Sigmoid colon (tissue), 7 donors: ENCODE results near the gene PRKAG2. TPM values are rescaled to one million over a fixed set of nuclear protein-coding genes. Genes with fewer than 3 reads are reported as not detected.
A peak's percentile ranks its signal among the peaks of the same experiment; 100 is the strongest.

Source experiments
- DNase-seq: peaks from one replicate; pipeline ENCODE4 v3.0.0-alpha.2; 2019
- H3K27ac ChIP-seq, 4 donors: fragments of 200-600 bp; sonication (generic); one replicate each; pipeline ENCODE4 v1.5.1; 2016 to 2019; ENCODE audit warnings: mild to moderate bottlenecking in 1 of 4
- H3K27me3 ChIP-seq, 3 donors: fragments of 200-600 bp; sonication (generic); one replicate each; pipeline ENCODE4 v1.5.1; 2019; ENCODE audit warnings: mild to moderate bottlenecking in 1 of 3
- H3K36me3 ChIP-seq, 4 donors: fragments of 200-600 bp; sonication (generic); one replicate each; pipeline ENCODE4 v1.5.1; 2016 to 2019
- H3K4me1 ChIP-seq, 4 donors: fragments of 200-600 bp; sonication (generic); one replicate each; pipeline ENCODE4 v1.5.1; 2017 to 2019
- H3K4me3 ChIP-seq, 4 donors: fragments of 200-600 bp; sonication (generic); one replicate each; pipeline ENCODE4 v1.5.1; 2017 to 2019; ENCODE audit warnings: mild to moderate bottlenecking in 2 of 4, moderate library complexity in 1 of 4
- H3K9me3 ChIP-seq, 4 donors: fragments of 200-600 bp in 3 of 4; sonication (generic) in 3 of 4; one replicate each; pipeline versions ENCODE4 v1.5.1 to v1.6.1; 2013 to 2019
- CTCF ChIP-seq, 4 experiments: fragments of 450-650 bp in 3 of 4; fragments of 200-600 bp in 1 of 4; IDR thresholded peaks; one replicate each; pipeline ENCODE4 v1.5.1; 2016 to 2019; ENCODE audit warnings: antibody characterized with exemption in 4 of 4, mild to moderate bottlenecking in 3 of 4, moderate library complexity in 2 of 4
- EP300 ChIP-seq, 4 donors: sonication (generic); formaldehyde crosslinking; IDR thresholded peaks; one replicate each; pipeline ENCODE4 v1.6.1; 2017; ENCODE audit warnings: antibody characterized with exemption in 4 of 4
- POLR2A ChIP-seq, 2 donors: fragments of 450-650 bp; IDR thresholded peaks; one replicate each; pipeline ENCODE4 v1.6.1; 2016; ENCODE audit warnings: antibody characterized with exemption in 2 of 2, mild to moderate bottlenecking in 2 of 2, moderate library complexity in 2 of 2
- POLR2AphosphoS5 ChIP-seq, 4 donors: sonication (generic); formaldehyde crosslinking; IDR thresholded peaks; one replicate each; pipeline ENCODE4 v1.6.1; 2017; ENCODE audit warnings: antibody characterized with exemption in 4 of 4
- WGBS, 2 donors: extraction: QIAGEN DNeasy Blood & Tissue Kit; methylation state at CpG; one replicate each; pipeline ENCODE4 v1.1.7; 2013; 5-methylcytosine and 5-hydroxymethylcytosine counted together
- intact Hi-C: fragments of 100-400 bp; cut with DNase I; formaldehyde crosslinking; loops from one replicate; pipeline ENCODE4 v1.15.1; 2023
- polyA plus RNA-seq, 3 donors: library from polyadenylated mRNA; stranded (reverse); fragments of 200-250 nt; gene quantifications; one replicate each; pipeline ENCODE4 v1.2.3, GENCODE V29; 2013
- total RNA-seq, 4 donors: library from RNA; depleted of rRNA; stranded (reverse); fragments of >200 nt; gene quantifications; one replicate each; pipeline ENCODE4 v1.1.0, GENCODE V29; 2016
- donor health status: healthy with polysubstance abuse.
- donor health status: Bipolar disorder and iron deficiency.
- donor health status: healthy.

The PRKAG2 gene
- total and polyA plus RNA-seq, 7 donors: 19.2 to 51.2 (median 37.1) TPM

- no peaks in the 10 kb centered on the region for H3K27me3 ChIP-seq
- intact Hi-C loops: no loop called here
- no peak overlapping the region for H3K4me3 ChIP-seq
- peak overlapping the region; percentile 82 to 94 (median 86) for H3K27ac ChIP-seq
- 90 to 93% methylated on average over 7 of the region's 7 CpGs for WGBS, 2 donors
- peaks cover 0 to 61% (median 49%) of the 10 kb centered on the region in 4 donors for H3K4me1 ChIP-seq
- peaks cover 0 to 11% (median 0%) of the 10 kb centered on the region in 4 donors for H3K36me3 ChIP-seq
- TF ChIP-seq POLR2A (IDR thresholded peaks at IDR 0.05): no peak
- TF ChIP-seq POLR2AphosphoS5 (IDR thresholded peaks at IDR 0.05): peak in 3 of 4 donors; percentile 86 to 93 (median 91)
- TF ChIP-seq EP300 (IDR thresholded peaks at IDR 0.05): peak in 3 of 4 donors; percentile 59 to 95 (median 92)
- H3K9me3 ChIP-seq: no peaks in the 10 kb centered on the region
- no peak for DNase-seq
Measured at GRCh38 chr7:151597541-151598444, 279.1 kb downstream of the PRKAG2 start.

- no peak for DNase-seq
- no peak for TF ChIP-seq POLR2A (IDR thresholded peaks at IDR 0.05)
- peak overlapping the region in 3 of 4 donors; percentile 82 to 94 (median 91) for H3K27ac ChIP-seq
- no peaks in the 10 kb centered on the region for H3K27me3 ChIP-seq
- peaks cover 0 to 58% (median 45%) of the 10 kb centered on the region in 4 donors for H3K4me1 ChIP-seq
- intact Hi-C loops: no loop called here
- 61 to 81% methylated on average over 3 of the region's 3 CpGs for WGBS, 2 donors
- no peak overlapping the region for H3K4me3 ChIP-seq
- peaks cover 0 to 11% (median 0%) of the 10 kb centered on the region in 4 donors for H3K36me3 ChIP-seq
- H3K9me3 ChIP-seq: no peaks in the 10 kb centered on the region
Measured at GRCh38 chr7:151595702-151596350, 281.1 kb downstream of the PRKAG2 start.

GRCh38 chr7:151592868-151593486, 283.9 kb downstream of the PRKAG2 start:
- Histone ChIP-seq H3K27ac (peak overlapping the region in 3 of 4 donors; percentile 13 to 31 (median 19)), H3K36me3 (peaks cover 0 to 11% (median 0%) of the 10 kb centered on the region in 4 donors), H3K4me3 (no peak overlapping the region), H3K4me1 (peaks cover 0 to 29% (median 19%) of the 10 kb centered on the region in 4 donors), H3K9me3 (no peaks in the 10 kb centered on the region), H3K27me3 (no peaks in the 10 kb centered on the region)
- WGBS, 2 donors: 93 to 95% methylated on average over 12 of the region's 12 CpGs
- intact Hi-C loops: no loop called here
- no peak for DNase-seq
- TF ChIP-seq EP300 (IDR thresholded peaks at IDR 0.05) (peak in 1 of 4 donors; percentile 13), POLR2A (IDR thresholded peaks at IDR 0.05) (no peak), POLR2AphosphoS5 (IDR thresholded peaks at IDR 0.05) (peak in 2 of 4 donors; percentile 33 to 45), CTCF (IDR thresholded peaks at IDR 0.05) (no peak)

GRCh38 chr7:151592330-151592729, 284.6 kb downstream of the PRKAG2 start:
- Histone ChIP-seq H3K36me3 (peaks cover 0 to 11% (median 0%) of the 10 kb centered on the region in 4 donors), H3K27me3 (no peaks in the 10 kb centered on the region), H3K9me3 (no peaks in the 10 kb centered on the region), H3K27ac (peak overlapping the region in 3 of 4 donors; percentile 7 to 27 (median 18)), H3K4me1 (peaks cover 0 to 23% (median 17%) of the 10 kb centered on the region in 4 donors), H3K4me3 (no peak overlapping the region)
- intact Hi-C loops: no loop called here
- DNase-seq: no peak
- WGBS, 2 donors: 92 to 97% methylated on average over 11 of the region's 11 CpGs
- TF ChIP-seq CTCF (IDR thresholded peaks at IDR 0.05) (no peak), POLR2A (IDR thresholded peaks at IDR 0.05) (no peak), POLR2AphosphoS5 (IDR thresholded peaks at IDR 0.05) (no peak), EP300 (IDR thresholded peaks at IDR 0.05) (no peak)

- DNase-seq: no peak
- H3K36me3 ChIP-seq: peaks cover 0 to 11% (median 0%) of the 10 kb centered on the region in 4 donors
- H3K27ac ChIP-seq: peak overlapping the region in 1 of 4 donors; percentile 18
- no peaks in the 10 kb centered on the region for H3K9me3 ChIP-seq
- 93 to 95% methylated on average over 14 of the region's 14 CpGs for WGBS, 2 donors
- no peak overlapping the region for H3K4me3 ChIP-seq
- intact Hi-C loops: no loop called here
- no peaks in the 10 kb centered on the region for H3K27me3 ChIP-seq
- H3K4me1 ChIP-seq: peaks cover 0 to 22% (median 16%) of the 10 kb centered on the region in 4 donors
- TF ChIP-seq POLR2A (IDR thresholded peaks at IDR 0.05): no peak
- TF ChIP-seq EP300 (IDR thresholded peaks at IDR 0.05): no peak
- no peak for TF ChIP-seq POLR2AphosphoS5 (IDR thresholded peaks at IDR 0.05)
- no peak for TF ChIP-seq CTCF (IDR thresholded peaks at IDR 0.05)
Measured at GRCh38 chr7:151591866-151592265, 285.0 kb downstream of the PRKAG2 start.
